Measurements from ENCODE around the gene ANP32A.

- TF ChIP-seq EP300 (IDR thresholded peaks at IDR 0.05) (no peak), POLR2A (IDR thresholded peaks at IDR 0.05) (no peak), CTCF (IDR thresholded peaks at IDR 0.05) (no peak)
Observed at GRCh38 chr15:68775236-68775577, 45.5 kb downstream of the ANP32A start.
